LNCaP clone FGC (cell line): ENCODE data around the gene ATXN7L2.

Experiments
- DNase-seq: peaks from one replicate; pipeline ENCODE4 v3.0.0-alpha.2; 2011; ENCODE audit warnings: low read depth
- H3K4me3 ChIP-seq: 2 replicates; pipeline ENCODE4 v1.5.1; 2011; ENCODE audit warnings: mild to moderate bottlenecking, low read depth, low read length, control low read depth
- TF ChIP-seq, protein P1 (sequence below): IDR thresholded peaks from 2 replicates; pipeline ENCODE4 v1.5.1; 2012; ENCODE audit warnings: mild to moderate bottlenecking; ENCODE audit not compliant: control insufficient read depth, insufficient read depth; ENCODE audit errors: extremely low read depth

ATXN7L2 gene

DNA sequence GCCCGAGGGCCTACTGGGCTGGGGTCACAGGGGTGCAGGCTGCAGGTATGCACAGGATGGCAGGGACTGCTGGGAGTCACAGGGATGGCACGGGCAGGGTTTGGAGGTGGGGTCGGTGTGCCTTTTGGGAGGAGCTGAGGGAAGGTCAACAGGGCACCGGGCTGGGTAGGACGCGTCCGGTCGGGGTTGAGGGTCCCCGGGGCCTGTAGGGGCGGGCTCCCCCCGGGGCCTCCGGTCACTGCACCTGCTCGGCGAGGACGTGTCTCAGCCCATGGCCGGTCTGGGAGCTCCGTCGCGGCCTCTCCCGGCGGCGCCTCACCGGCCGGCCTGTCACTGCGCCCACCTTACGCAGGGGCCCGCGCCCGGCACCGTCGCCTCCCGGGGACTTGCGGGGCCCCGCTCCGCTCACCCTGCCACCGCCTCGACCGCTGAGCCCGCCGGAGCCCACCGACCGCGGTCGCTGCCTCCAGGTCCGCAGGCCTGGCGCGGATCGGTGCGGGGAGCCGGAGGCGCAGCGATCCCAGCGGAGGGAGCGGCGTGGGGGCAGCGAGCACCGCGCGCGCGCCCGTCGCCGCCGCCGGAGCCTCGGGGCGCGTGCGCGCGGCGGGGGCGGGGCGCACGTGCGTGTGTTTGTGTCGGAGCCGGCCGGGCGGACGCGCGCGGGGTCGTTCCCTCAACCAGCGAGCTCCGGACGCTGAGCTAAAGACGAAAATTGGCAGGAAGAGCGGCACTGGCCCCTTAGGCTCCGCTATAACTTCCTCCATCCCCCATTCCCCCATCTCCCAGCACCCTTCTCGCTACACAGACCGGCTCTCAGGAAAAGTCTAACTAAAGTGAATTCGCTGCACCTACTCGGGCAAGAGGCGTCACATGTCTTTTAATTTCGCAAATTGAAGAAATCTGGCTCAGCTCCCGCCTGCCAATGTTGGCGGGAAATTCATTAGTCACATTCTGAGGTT is 25.8 kb downstream of the ATXN7L2 start, which contains the start of gene AMIGO1:
Gene AMIGO1 (minus strand): TSS at position 552 of the 959 bp plus-strand sequence. CDS start 815 bp downstream, outside the sequence.
- peak within 1 kb of the TSS; percentile 60 for H3K4me3 ChIP-seq
- DNase-seq = no peak

DNA sequence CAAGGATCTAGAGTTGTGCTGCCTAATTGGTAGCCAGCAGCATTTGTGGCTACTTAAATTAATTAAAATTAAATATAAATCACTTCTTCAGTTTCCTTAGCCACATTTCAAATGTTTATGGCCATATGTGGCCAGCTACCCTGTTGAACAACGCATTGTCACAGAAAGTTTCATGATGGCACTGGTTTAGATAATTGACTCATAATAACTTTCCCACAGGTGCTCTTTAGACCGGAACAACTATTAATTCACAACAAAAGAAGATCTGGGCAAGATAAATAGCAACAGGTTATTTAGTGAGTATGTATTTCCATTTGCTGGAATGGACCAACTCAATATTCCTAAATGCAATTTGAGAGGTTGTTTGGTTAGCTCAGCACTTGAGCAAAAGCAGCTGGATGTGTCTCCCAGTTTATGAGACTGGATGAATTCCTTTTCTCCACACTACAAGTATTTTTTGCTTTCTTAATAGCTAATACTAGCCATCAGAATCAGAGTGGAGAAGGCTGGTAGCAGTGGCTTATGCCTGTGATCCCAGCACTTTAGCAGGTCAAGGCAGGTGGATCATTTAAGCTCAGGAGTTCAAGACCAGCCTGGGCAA is 29.5 kb downstream of the ATXN7L2 start:
- DNase-seq = no peak
- TF ChIP-seq, protein P1, sequence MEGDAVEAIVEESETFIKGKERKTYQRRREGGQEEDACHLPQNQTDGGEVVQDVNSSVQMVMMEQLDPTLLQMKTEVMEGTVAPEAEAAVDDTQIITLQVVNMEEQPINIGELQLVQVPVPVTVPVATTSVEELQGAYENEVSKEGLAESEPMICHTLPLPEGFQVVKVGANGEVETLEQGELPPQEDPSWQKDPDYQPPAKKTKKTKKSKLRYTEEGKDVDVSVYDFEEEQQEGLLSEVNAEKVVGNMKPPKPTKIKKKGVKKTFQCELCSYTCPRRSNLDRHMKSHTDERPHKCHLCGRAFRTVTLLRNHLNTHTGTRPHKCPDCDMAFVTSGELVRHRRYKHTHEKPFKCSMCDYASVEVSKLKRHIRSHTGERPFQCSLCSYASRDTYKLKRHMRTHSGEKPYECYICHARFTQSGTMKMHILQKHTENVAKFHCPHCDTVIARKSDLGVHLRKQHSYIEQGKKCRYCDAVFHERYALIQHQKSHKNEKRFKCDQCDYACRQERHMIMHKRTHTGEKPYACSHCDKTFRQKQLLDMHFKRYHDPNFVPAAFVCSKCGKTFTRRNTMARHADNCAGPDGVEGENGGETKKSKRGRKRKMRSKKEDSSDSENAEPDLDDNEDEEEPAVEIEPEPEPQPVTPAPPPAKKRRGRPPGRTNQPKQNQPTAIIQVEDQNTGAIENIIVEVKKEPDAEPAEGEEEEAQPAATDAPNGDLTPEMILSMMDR = no peak
- no peak overlapping the region for H3K4me3 ChIP-seq

More for the DNA sequence above, 25.8 kb downstream of the ATXN7L2 start, which contains the start of gene AMIGO1:
- TF ChIP-seq, protein P1 = no peak

DNA sequence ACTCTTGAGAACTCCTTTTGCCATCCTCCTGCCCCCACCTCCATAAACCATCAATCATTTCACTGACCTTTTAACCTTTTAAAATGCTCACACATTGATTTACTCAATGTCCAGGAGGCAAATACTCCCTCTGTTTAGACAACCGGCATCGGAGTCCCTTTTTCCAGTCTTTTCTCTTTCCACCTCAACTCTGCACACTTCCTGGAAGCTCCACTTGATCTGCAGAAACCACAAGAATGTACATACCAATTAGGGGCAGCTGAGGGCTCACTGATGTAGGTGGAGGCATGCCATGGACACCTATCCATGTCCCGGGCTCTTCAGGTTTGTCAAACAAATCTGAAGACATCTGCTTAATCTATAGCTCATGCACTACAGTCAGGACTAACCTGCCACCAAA is 31.1 kb downstream of the ATXN7L2 start:
- no peak overlapping the region for H3K4me3 ChIP-seq
- TF ChIP-seq, protein P1 = no peak
- no peak for DNase-seq

DNA sequence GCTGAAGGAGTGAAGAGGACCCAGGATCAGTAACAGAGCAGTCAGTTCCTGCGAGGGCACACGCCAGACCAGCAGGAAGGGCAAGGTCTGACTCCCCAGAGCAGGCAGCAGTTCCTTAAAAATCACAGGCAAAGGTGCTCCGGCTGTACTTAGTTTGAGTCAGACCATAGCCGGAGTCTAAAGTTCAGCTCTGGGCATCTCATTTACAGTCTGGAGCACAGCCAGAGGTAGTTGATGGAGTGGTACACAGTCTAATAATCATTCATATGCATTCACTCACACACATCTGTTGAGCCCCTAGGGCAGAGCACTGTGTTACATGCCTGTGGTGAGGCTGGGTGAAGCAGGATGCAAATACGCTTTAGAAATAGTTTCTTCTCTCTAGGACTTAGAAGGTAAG is 33.2 kb downstream of the ATXN7L2 start:
- no peak overlapping the region for H3K4me3 ChIP-seq
- DNase-seq = no peak
- TF ChIP-seq, protein P1 = no peak

DNA sequence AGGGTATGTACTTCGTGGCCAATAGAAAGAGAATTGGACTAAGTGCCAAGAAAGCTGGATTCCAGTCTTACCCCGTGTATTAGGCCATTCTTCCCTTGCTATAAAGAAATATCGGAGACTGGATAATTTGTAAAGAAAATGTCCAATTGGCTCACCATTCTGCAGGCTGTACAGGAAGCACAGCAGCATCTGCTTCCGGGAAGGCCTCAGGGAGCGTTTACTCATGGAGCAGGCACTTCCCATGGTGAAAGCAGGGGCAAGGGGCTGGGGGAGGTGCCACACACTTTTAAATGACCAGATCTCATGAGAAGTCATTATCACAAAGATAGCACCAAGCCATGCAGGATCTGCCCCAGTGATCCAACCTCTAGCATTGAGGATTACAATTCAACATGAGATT is 33.6 kb downstream of the ATXN7L2 start:
- H3K4me3 ChIP-seq = no peak overlapping the region
- no peak for DNase-seq
- TF ChIP-seq, protein P1 = no peak

DNA sequence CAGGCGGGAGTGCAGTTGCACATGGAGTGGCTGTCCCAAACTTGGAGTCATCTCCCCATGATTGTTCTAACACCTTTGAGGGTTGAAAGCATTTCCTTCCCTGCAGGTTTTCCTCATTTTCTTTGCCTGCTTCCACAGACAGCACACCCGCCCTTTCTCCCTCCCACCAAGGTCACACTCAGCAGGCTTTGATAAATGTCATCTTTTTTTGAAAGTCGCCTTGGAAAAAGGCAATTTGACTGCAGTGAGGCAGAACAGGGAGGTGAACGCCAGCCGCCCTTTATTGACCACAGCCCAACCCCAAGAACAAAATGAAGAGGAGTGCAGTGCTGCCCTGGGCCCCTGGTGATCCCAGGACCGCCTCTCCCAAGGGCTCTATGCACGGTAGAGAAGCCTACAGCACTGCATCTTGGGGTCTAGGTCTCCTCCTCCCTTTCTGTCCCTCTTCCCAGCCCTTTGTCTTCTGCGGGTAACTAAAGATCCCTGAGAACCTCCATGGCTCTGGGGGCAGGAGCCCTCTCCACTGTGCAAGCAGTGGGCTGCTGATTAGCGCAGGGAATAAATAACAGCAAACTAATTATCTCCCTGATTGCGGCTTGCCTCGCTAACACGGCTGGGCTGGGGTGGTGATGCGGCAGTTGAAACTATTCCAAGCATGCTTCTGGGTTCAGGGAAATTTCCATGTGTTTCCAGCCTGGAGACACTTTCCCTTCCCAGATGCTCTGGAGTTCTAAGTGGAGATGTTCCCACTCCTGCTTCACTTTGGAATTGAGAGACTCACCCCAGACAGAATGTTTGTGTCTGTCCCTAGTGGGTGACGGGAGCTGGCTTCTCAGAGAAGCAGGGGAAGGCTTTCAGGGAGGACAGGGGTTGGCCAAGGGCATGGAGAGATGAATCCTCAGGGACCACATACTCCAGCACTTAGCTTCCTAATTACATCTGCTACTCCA is 37.6 kb downstream of the ATXN7L2 start:
- H3K4me3 ChIP-seq = no peak overlapping the region
- DNase-seq = no peak
- TF ChIP-seq, protein P1 = no peak
